Nephron progenitor cell (in vitro differentiated cells): ENCODE data around the gene KRTAP3-3.
A peak's percentile ranks its signal among the peaks of the same experiment; 100 is the strongest.

Experiments
- DNase-seq: peaks from one replicate; pipeline ENCODE4 v3.0.0; 2021
- H3K27ac Mint-ChIP-seq: 2 replicates; pipeline ENCODE4 v1.8.0; 2021; ENCODE audit warnings: mild to moderate bottlenecking, moderate library complexity, mixed read lengths
- H3K27me3 Mint-ChIP-seq: 2 replicates; pipeline ENCODE4 v1.8.0; 2021; ENCODE audit warnings: mild to moderate bottlenecking, low read depth, mixed read lengths; ENCODE audit not compliant: poor library complexity
- H3K36me3 Mint-ChIP-seq: 2 replicates; pipeline ENCODE4 v1.8.0; 2021; ENCODE audit warnings: low read depth, mixed read lengths
- H3K4me1 Mint-ChIP-seq: 2 replicates; pipeline ENCODE4 v1.8.0; 2021; ENCODE audit warnings: mixed read lengths
- H3K4me3 Mint-ChIP-seq: 2 replicates; pipeline ENCODE4 v1.8.0; 2021; ENCODE audit warnings: mild to moderate bottlenecking, moderate library complexity, mixed read lengths
- H3K9me3 Mint-ChIP-seq: 2 replicates; pipeline ENCODE4 v1.8.0; 2021; ENCODE audit warnings: mild to moderate bottlenecking, moderate library complexity, mixed read lengths
- TF ChIP-seq, protein P1 (sequence below): fragments of 200-600 bp; sonication (generic); IDR thresholded peaks from 2 replicates; pipeline ENCODE4 v1.5.0; 2021; ENCODE audit warnings: antibody characterized with exemption

KRTAP3-3 gene

DNA sequence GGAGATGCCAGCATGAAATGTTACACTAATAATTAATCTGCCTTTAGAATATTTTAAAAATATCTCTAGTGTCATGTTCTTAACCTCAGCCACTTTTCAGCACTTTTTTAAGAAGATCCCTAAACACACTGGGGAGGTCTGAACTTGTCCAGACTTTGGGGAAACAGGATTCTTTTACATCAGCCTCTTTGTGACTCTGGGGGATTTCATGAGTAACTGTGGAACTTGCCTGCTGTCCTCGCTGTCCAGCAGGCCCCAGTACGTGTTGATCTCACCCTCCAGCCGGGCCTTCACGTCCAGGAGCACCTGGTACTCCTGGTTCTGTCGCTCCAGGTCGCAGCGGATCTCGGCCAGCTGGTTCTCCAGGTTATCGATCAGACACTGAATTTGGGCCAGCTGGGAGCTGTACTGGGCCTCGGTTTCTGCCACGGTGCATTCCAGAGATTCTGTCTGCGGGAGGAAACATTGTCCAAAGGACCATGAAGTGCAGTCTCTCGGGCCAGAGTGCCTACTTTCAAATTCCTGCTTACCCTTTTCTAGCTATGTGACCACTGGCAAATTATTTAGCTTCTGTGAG lies 15.3 kb downstream of the KRTAP3-3 start:
- Mint-ChIP-seq H3K9me3 (no peaks in the 10 kb centered on the region), H3K27ac (no peak overlapping the region)

DNA sequence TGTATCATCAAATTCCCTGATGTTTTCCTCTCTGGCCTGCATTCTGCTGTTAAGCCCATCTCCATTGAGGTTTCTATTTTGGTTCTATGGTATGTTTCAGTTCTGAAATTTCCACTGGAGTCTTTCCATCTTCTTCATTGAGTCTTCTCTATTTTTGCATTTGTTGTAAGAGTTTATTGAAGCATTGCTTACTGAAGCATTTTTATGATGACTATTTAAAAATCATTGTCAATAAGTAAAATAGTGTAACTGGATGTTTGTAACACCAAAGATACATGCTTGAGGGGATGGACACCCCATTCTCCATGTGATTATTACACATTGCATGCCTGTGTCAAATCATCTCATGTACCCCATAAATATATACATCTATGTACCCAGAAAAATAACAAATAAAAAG lies 18.4 kb downstream of the KRTAP3-3 start:
- H3K9me3 Mint-ChIP-seq = no peaks in the 10 kb centered on the region

More for the DNA sequence above, 15.3 kb downstream of the KRTAP3-3 start:
- peaks cover 26% of the 10 kb centered on the region for H3K4me1 Mint-ChIP-seq
- no peak for DNase-seq
- H3K27me3 Mint-ChIP-seq = peaks cover 7% of the 10 kb centered on the region
- no peaks in the 10 kb centered on the region for H3K36me3 Mint-ChIP-seq
- no peak overlapping the region for H3K4me3 Mint-ChIP-seq
- TF ChIP-seq, protein P1, sequence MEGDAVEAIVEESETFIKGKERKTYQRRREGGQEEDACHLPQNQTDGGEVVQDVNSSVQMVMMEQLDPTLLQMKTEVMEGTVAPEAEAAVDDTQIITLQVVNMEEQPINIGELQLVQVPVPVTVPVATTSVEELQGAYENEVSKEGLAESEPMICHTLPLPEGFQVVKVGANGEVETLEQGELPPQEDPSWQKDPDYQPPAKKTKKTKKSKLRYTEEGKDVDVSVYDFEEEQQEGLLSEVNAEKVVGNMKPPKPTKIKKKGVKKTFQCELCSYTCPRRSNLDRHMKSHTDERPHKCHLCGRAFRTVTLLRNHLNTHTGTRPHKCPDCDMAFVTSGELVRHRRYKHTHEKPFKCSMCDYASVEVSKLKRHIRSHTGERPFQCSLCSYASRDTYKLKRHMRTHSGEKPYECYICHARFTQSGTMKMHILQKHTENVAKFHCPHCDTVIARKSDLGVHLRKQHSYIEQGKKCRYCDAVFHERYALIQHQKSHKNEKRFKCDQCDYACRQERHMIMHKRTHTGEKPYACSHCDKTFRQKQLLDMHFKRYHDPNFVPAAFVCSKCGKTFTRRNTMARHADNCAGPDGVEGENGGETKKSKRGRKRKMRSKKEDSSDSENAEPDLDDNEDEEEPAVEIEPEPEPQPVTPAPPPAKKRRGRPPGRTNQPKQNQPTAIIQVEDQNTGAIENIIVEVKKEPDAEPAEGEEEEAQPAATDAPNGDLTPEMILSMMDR = no peak

DNA sequence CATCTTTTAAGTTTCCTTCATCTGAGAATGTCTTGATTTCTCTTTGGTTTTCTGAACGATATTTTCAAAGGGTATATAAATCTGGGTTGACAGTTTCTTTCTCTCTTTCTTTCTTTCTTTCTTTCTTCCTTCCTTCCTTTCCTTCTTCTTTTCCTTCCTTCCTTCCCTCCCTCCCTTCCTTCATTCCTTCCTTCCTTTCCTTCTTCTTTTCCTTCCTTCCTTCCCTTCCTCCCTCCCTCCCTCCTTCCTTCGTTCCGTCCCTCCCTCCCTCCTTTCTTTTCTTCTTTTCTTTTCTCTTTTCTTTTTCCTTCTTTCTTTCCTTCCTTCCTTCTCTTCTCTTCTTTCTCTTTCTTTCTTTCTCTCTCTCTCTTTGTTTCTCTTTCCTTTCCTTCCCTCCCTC lies 19.6 kb downstream of the KRTAP3-3 start:
- Mint-ChIP-seq H3K27me3 (peaks cover 5% of the 10 kb centered on the region), H3K27ac (no peak overlapping the region), H3K4me1 (peaks cover 1% of the 10 kb centered on the region), H3K9me3 (peaks cover 7% of the 10 kb centered on the region), H3K4me3 (no peak overlapping the region), H3K36me3 (no peaks in the 10 kb centered on the region)
- TF ChIP-seq, protein P1 = no peak
- no peak for DNase-seq

More for the DNA sequence above, 18.4 kb downstream of the KRTAP3-3 start:
- TF ChIP-seq, protein P1 = no peak
- Mint-ChIP-seq H3K4me3 (no peak overlapping the region), H3K4me1 (peaks cover 11% of the 10 kb centered on the region), H3K27me3 (peaks cover 5% of the 10 kb centered on the region), H3K36me3 (no peaks in the 10 kb centered on the region), H3K27ac (no peak overlapping the region)
- DNase-seq = no peak

DNA sequence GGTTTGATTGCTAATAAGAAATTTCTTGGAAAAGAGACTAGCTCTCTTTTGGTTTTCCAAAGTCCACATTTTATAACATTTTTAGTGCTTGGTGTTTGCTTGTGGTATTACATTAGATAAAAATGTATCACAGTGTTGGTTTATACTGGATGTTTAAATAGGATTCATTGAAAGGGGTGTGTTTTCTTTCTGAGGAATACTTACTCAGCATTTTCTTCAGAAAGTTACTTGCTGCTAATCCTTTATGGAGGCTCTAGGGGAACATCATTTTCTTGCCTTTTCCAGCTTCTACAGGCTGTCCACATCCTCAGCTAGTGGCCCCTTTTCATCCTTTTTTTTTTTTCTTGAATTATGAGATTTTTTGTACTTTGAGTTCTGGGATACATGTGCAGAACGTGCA lies 26.4 kb downstream of the KRTAP3-3 start:
- H3K27ac Mint-ChIP-seq = no peak overlapping the region
- peaks cover 4% of the 10 kb centered on the region for H3K27me3 Mint-ChIP-seq
- no peaks in the 10 kb centered on the region for H3K4me1 Mint-ChIP-seq
- DNase-seq = no peak
- TF ChIP-seq, protein P1 = no peak
- H3K36me3 Mint-ChIP-seq = no peaks in the 10 kb centered on the region
- H3K4me3 Mint-ChIP-seq = no peak overlapping the region
- H3K9me3 Mint-ChIP-seq = peaks cover 12% of the 10 kb centered on the region

DNA sequence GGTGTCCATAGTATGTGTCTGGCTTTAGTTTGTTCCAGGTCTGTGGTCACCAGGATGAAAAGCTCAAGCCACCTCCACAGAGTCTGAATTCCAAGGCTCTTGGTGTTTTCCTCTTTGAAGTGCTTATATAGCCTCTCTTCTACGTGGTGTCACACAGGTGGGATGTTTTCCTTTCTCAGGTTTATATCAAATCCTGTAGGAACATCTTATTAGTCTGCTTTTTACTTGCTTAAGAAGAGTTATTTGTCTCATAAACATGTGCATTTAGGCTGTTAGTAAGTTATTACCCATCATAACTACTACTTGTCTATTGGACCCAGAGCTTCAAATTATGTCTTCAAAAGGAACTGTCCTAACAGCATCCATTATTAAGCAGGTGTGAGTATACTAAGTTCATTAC lies 27.1 kb downstream of the KRTAP3-3 start, which contains the start of gene KRT39:
Gene KRT39 (minus strand): TSS at position 101 of the 400 bp plus-strand sequence. CDS start 92 bp downstream, at position 9.
- TF ChIP-seq, protein P1 = no peak
- H3K4me3 Mint-ChIP-seq = no peak within 1 kb of the TSS
- H3K27ac Mint-ChIP-seq = no peak within 1 kb of the TSS
- peaks cover 4% of the 10 kb centered on the region for H3K27me3 Mint-ChIP-seq
- no peaks in the 10 kb centered on the region for H3K4me1 Mint-ChIP-seq
- no peaks in the 10 kb centered on the region for H3K36me3 Mint-ChIP-seq
- no peak for DNase-seq
- H3K9me3 Mint-ChIP-seq = peaks cover 12% of the 10 kb centered on the region

DNA sequence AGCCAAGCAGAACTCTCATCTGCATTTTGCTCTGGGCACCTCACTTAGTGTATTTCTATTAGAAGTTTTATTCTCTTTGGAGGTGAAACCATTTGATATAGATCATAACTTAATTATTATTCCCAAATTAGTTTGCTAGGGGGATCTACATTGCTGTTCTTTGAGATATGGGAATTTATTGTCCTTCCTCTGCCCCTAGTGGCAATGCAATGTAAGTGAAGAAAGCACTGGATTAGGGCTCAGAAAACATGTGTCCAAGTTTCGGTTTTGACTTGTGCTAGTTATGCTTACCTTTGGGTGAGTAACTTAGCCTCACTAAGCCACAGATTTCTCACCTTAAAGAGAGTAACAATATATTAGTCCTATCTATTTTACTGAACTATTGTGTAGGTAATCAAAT lies 30.1 kb downstream of the KRTAP3-3 start:
- Mint-ChIP-seq H3K27me3 (peaks cover 4% of the 10 kb centered on the region), H3K4me3 (no peak overlapping the region), H3K27ac (no peak overlapping the region), H3K4me1 (peaks cover 11% of the 10 kb centered on the region), H3K36me3 (no peaks in the 10 kb centered on the region), H3K9me3 (peaks cover 5% of the 10 kb centered on the region)
- TF ChIP-seq, protein P1 = peak; percentile 59
- DNase-seq = no peak
